ENCODE results near the gene IP6K1. TPM values are rescaled to one million over a fixed set of nuclear protein-coding genes. Genes with fewer than 3 reads are reported as not detected.

The IP6K1 gene
- total RNA-seq, 1 experiment from 2014 or later = 44.8 TPM

- no peak overlapping the region for H3K27ac Mint-ChIP-seq (ENCODE audit: low read depth, unreplicated experiment)
- BruUV-seq (replicated peaks) = no TSS peak
These were observed 4.5 kb upstream of the IP6K1 start for GRCh38 chr3:49790626-49791411.

GRCh38 chr3:49788056-49788455, 1.7 kb upstream of the IP6K1 start:
- no peaks in the 10 kb centered on the region for H3K4me1 Mint-ChIP-seq (ENCODE audit: insufficient read depth, unreplicated experiment)

More at GRCh38 chr3:49790626-49791411, 4.5 kb upstream of the IP6K1 start:
- Mint-ChIP-seq H3K27me3 (ENCODE audit: insufficient read depth, unreplicated experiment) (no peaks in the 10 kb centered on the region), H3K9me3 (ENCODE audit: unreplicated experiment) (no peaks in the 10 kb centered on the region), H3K4me3 (ENCODE audit: unreplicated experiment) (no peak overlapping the region), H3K4me1 (ENCODE audit: insufficient read depth, unreplicated experiment) (no peaks in the 10 kb centered on the region), H3K36me3 (ENCODE audit: insufficient read depth, unreplicated experiment) (peaks cover 1% of the 10 kb centered on the region)
- DNase-seq (ENCODE audit: unreplicated experiment) = no peak
- intact Hi-C loops (cut with micrococcal nuclease) = no loop called here
- ChIA-PET CTCF (interaction anchor here (0.6 to 1.2 kb wide), 3 partner anchors 9 to 1109 kb away, joined by 3 to 4 read pairs (median 4); partner anchors contain the start of gene CDHR4), POLR2A (interaction anchor here (0.6 to 0.7 kb wide), 2 partner anchors 9 to 310 kb away, joined by 3 to 4 read pairs; partner anchors contain the start of gene CDHR4)
- no peak for TF ChIP-seq CTCF (IDR thresholded peaks at IDR 0.05; ENCODE audit: unreplicated experiment)

GRCh38 chr3:49787536-49787935, 1.2 kb upstream of the IP6K1 start:
- BruUV-seq (replicated peaks) = no TSS peak

More at GRCh38 chr3:49788056-49788455, 1.7 kb upstream of the IP6K1 start:
- TF ChIP-seq CTCF (IDR thresholded peaks at IDR 0.05; ENCODE audit: unreplicated experiment) = no peak
- Mint-ChIP-seq H3K27me3 (ENCODE audit: insufficient read depth, unreplicated experiment) (no peaks in the 10 kb centered on the region), H3K9me3 (ENCODE audit: unreplicated experiment) (no peaks in the 10 kb centered on the region), H3K36me3 (ENCODE audit: insufficient read depth, unreplicated experiment) (peaks cover 7% of the 10 kb centered on the region), H3K4me3 (ENCODE audit: unreplicated experiment) (no peak overlapping the region), H3K27ac (ENCODE audit: low read depth, unreplicated experiment) (no peak overlapping the region)
- no peak for DNase-seq (ENCODE audit: unreplicated experiment)
- intact Hi-C loops (cut with micrococcal nuclease) = no loop called here
- ChIA-PET CTCF (interaction anchor here (1.3 to 3.2 kb wide), 4 partner anchors 14 to 113 kb away, joined by 3 to 15 read pairs (median 7); no protein-coding TSS in a partner anchor), POLR2A (interaction anchor here (0.8 to 3.5 kb wide), 5 partner anchors 12 to 76 kb away, joined by 3 to 33 read pairs (median 5); partner anchors contain the start of genes AMIGO3, CDHR4 and INKA1)
- BruUV-seq (replicated peaks) = no TSS peak

More at GRCh38 chr3:49787536-49787935, 1.2 kb upstream of the IP6K1 start:
- peaks cover 11% of the 10 kb centered on the region for H3K36me3 Mint-ChIP-seq (ENCODE audit: insufficient read depth, unreplicated experiment)
- no peak for TF ChIP-seq CTCF (IDR thresholded peaks at IDR 0.05; ENCODE audit: unreplicated experiment)
- CTCF ChIA-PET = interaction anchor here (0.8 to 3.2 kb wide), 7 partner anchors 9 to 138 kb away, joined by 3 to 15 read pairs (median 3); partner anchors contain the start of gene CDHR4
- H3K9me3 Mint-ChIP-seq (ENCODE audit: unreplicated experiment) = no peaks in the 10 kb centered on the region
- no peak for DNase-seq (ENCODE audit: unreplicated experiment)
- H3K27me3 Mint-ChIP-seq (ENCODE audit: insufficient read depth, unreplicated experiment) = no peaks in the 10 kb centered on the region
- peak overlapping the region; percentile 84 for H3K4me3 Mint-ChIP-seq (ENCODE audit: unreplicated experiment)
- intact Hi-C loops (cut with micrococcal nuclease) = loop anchor here (2.0 kb wide), 1 partner anchor 15 kb away; the partner anchor contains the start of gene INKA1
- POLR2A ChIA-PET = interaction anchor here (0.8 to 3.5 kb wide), 11 partner anchors 13 to 302 kb away, joined by 3 to 33 read pairs (median 5); partner anchors contain the start of genes AMIGO3, CDHR4, GMPPB and INKA1
- no peaks in the 10 kb centered on the region for H3K4me1 Mint-ChIP-seq (ENCODE audit: insufficient read depth, unreplicated experiment)
- peak overlapping the region; percentile 97 for H3K27ac Mint-ChIP-seq (ENCODE audit: low read depth, unreplicated experiment)
